HG02970 (cell line): ENCODE measurements around the gene DAB1.

Experiments used
- ATAC-seq: cut with Tn5 transposase; IDR thresholded peaks from one replicate; pipeline ENCODE4 v1.9.1; 2021; ENCODE audit warnings: mild to moderate bottlenecking, moderate library complexity, moderate number of reproducible peaks; ENCODE audit not compliant: unreplicated experiment, low FRiP score

DAB1 gene

DNA sequence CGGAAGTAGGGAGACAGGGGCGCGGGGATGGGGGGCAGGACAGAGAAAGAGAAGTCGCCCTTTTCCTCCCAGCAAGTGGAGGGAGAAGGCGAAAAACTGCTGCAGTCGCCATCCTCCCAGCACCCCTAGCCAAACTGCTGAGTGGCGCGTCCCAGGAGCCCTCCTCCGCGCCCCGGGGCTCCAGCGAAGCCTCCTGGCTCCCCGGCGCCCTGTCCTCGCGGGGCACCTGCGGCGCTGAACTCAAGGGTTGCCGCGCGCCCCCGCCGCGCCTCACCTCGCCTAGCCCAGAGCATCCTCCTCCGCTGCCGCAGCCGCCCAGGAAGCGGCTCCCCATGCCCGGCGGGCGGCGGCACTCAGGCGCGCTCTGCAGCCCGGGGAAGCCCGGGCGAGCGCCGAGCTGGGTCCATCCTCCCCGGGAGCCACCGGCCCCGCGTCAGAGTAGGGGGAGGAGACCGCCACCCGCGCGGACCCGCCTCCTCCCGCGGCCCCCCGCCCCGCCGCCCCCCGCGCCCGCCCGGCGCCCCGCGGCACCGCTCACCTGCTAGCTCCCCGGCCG lies at the start of gene DAB1:
TSS of gene DAB1 (minus strand) at position 405 of the 556 bp plus-strand sequence. CDS start 133,030 bp downstream, outside the sequence.
- ATAC-seq = no peak

DNA sequence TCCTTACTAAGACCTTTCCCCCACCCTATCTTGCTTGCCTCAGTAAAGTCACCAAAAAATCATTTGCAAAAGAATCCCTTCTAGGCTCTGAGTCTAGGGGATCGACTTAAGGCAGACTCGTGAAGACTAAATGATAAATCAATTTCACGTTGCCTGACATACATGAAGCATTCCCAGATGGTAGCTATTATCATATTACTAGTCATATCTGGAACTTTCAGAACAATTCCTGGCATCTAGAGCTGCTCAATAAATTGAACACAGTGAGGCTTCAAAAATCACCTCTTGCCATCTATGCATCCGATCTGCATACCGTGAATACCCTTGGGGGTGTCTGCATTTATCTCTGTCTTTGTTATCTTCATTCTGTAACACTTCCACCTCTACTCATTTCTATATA lies 49.6 kb upstream of the DAB1 start:
- ATAC-seq = no peak

DNA sequence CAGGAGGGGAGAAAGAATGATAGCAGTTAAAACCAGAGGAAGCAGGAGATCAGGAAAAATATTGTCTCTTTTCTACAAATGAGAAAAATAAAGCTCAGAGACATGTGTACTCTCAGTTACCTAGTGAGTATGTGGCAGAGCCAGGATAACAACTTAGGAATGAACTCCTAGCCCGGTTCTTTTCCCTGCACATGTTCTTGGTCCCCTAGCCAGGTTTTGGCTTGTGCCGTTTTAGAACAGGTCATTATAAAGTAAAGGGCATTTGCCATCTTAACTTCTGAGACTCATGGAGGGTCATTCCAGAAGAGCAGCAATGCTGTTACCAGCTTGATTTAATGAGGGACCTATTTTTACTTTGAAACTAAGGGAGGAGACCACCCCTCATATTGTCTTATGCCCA lies 48.1 kb upstream of the DAB1 start:
- no peak for ATAC-seq

DNA sequence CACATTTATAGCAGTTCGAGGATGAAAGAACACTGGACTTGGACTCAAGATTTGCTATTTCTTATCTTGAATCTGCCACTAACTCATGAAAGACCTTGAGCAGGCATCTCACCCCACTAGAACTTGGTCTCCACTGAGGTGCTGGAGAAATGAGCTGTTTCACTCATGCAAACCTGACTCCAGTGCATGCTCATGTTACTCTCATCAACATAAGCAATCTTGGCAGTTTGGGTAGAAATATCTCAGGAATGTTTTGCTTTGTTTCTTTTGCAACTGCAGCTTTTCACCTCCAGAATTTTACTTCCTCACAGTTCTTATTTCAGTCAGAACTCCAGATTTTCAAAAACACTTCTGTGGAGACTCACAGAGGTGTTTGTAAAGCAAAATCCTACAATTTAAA lies 46.2 kb upstream of the DAB1 start:
- no peak for ATAC-seq

DNA sequence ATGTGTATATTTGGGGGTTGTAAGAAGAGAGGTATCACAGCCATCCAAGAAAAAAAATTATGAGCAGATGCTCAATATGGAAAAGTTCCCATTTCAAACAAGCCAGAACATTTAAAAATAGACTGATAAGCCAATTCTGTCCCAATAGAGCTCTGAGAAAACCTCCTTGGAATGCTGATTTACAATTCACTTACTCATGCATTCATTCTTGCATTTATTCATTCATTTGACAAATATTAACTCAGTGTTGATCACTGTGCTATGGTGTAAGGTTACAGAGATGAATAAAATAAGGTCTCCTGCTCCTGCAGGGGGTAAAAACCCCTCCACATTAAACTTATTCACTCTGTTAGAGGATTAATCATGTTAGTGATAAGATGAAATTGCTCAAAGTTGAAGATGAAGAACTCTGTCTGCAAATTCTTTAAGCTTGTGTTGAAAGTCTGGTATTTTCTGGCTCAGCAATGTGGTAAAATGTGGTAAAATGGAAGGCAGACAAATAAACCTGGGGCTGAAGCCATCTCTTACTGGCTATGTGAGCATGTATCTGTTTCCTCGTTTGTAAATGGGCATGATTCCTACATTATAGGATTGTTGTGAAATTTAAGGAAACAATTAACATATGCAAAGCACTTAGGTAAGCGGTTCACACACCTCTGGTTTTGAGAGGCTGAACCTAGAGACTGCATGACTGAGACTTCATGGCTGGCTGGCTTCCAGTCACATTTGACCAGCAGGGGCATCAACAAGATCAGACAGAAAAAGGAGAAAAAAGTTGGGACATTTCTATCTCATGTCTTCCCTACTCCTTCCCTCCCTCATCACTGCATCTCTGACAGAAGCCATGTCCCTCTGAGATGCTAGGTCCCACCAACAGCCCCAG lies 45.0 kb upstream of the DAB1 start:
- no peak for ATAC-seq

DNA sequence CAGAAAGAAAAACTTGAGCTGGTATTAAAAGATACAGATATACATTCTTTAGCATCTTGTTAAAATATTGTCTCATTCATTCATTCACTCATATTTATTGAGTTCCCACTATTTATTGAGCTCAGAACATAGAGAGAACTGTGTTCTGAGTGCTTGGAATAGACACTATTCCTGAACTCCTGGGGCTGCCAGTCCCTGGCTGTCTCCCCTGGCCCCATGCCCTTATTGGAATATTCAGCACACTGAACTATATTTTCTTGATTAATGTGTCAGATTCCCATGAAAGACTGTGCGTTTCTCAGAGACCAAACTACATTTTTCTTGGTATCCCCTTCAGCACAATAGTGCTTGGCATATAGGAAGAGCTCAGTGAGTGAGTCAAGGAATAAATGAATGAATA lies 44.0 kb upstream of the DAB1 start:
- ATAC-seq = no peak

DNA sequence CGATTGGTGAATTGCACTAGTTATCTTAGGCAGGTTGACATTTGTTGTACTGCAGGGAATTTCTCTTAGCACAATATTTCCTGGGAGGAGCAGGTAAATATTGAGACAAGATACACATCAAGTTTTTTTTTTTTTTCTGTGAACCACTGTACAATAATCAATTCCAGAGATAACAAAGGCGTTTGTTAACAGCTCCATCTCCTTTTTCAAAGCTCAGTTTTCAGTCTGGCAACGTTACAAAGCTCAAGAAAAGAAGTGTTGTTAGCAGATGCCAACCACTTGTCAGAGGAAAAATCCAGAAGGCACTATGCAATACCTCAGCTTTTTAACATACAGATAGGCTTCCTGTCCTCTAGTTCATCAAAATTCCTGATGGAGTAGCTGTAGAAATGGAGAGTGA lies 40.9 kb upstream of the DAB1 start:
- ATAC-seq = no peak

DNA sequence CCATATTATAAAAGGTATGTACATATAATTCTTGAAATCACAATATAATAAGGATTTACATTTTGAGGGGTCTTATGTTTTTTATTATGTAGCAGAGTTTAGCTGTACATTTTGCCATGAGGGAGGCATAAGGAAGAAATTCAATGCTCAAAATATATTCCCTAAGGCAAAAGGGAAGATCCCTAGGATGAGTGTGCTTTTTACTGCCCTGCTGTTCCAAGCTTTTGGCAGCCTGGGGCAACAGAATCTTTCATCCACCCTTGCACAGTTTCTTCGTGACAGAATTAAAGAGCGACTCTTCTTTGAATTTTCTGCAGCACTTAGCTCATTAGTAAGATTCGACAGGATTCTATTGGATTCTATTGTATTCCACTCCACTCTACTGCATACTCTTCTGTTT lies 39.5 kb upstream of the DAB1 start:
- ATAC-seq = no peak

DNA sequence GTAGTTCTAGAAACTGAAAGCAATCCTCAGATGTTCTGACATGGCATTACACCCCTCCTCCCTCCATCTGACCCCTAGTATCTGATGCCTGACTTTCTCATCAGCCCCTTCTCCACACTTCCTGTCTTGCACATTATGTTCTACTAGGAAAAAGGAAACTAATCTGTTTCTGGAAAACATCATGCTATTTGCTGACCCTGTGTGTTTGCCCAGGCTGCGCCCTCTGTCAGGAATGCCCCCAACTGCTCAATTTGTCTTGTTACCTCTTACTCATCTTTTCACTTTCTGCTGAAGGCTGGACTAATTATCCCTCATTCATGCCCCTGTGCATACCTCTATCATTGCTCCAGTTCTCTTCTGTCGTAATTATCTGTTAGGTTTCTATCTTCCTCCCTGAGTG lies 37.5 kb upstream of the DAB1 start:
- ATAC-seq = no peak

DNA sequence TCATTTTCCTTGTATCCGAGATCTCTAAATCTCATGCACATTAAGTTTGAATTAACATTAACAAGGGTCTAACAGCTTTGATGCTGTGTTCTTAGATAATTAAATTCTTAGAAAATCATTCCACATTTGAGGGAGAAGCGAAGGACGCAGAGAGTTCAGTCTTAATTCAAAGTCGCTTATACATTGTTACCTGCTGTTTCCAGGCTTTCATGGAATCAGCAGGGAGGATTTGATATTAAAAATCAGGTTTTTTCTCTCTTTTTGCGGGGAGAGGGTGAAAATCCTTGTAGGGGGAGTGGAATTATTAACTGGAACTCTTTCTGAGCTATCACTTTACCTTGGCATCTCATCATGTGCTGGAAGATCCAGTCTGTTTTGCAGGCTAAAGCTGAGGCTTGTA lies 27.7 kb upstream of the DAB1 start:
- ATAC-seq = no peak

DNA sequence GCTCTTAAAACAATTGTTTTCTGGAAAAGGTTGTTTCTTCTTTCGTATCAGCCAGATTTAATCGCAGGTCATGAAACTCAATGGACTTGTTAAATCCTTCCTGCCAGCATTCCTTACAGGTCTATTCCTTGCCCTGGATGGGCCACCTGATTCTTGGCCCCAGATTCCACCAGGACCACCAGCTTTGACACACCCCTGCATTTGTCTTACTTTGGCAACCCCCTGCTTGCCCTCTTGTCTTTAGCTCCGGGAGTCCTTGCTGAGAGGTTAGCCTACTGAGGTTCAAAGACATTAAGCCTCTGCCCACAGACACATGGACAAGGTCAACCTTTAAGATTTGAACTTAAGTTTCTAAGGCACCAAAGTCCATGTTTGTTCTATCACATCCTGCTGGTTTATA lies 27.1 kb upstream of the DAB1 start:
- no peak for ATAC-seq

DNA sequence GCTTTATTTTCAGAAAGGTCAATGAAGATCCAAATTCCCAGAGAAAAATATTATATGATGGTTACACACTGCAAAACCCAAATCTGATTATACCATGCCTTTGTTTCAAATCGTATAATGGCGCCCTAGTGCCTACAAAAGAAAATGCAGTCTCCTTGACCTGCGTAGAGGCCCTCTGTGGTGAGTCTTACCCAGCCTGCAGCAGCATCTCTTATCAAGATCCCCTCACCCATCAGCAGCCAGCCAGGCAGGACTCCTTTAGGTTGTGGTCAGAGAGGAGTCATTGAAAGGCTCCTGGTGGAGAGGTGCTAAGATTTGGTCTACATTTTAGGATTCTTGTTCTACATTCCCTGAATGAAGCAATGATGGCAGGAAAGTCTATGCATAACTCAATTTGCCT lies 23.7 kb upstream of the DAB1 start:
- ATAC-seq = no peak

DNA sequence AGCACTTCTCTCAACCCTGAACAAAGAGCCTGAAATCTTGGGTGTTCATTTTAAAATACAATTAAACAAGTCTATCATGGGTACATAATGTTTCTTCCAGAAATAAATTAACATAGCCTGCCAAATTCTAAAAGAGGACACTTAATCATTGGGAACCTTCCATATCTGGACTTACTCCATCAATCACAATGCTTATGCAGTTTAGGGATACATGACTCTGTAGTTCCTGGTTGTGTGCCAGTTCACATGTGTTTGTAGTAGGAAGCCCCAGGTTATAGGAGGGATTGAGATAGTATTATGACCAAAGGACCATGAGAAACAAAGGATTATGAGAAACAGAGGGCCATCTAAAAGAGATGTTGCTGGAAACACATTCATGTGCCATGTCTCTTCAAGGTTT lies 19.1 kb upstream of the DAB1 start:
- no peak for ATAC-seq

DNA sequence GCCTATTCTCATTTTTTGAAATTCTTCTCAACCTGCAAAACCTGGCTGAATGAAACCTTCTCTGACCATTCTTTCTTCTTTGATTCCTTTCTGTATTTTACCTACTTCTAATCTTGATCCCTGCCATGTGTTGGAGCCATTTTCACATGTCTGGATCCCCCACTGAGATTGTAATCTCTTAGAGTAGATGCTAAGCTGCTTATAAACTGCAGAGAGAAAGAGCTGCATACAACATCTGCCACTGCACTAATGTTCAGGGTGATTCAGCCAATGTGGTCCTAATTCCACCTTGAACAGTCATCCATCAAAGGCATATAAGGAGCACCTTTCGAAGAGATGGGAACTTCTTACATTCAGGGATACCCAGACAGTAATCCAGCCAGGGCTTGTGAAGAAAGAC lies 16.2 kb upstream of the DAB1 start:
- ATAC-seq = no peak

DNA sequence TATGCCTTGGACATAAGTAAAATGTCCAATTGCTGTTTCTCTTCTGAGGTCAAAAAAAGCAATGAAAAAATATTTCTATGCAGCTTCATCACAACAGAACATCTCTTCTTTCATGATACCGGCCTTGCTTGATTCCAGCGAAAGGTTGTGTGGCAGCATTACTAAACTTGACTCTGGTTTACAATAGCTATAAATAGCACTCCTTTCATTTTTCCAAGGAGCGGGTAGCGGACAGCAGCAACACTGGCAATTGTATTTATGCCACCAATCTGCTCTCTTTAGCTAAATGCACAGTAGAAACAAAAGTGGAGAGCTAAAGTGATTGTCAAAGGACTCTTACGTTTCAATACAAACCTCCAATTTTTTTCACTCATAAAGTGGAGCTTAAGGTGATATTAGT lies 7.5 kb upstream of the DAB1 start:
- no peak for ATAC-seq

DNA sequence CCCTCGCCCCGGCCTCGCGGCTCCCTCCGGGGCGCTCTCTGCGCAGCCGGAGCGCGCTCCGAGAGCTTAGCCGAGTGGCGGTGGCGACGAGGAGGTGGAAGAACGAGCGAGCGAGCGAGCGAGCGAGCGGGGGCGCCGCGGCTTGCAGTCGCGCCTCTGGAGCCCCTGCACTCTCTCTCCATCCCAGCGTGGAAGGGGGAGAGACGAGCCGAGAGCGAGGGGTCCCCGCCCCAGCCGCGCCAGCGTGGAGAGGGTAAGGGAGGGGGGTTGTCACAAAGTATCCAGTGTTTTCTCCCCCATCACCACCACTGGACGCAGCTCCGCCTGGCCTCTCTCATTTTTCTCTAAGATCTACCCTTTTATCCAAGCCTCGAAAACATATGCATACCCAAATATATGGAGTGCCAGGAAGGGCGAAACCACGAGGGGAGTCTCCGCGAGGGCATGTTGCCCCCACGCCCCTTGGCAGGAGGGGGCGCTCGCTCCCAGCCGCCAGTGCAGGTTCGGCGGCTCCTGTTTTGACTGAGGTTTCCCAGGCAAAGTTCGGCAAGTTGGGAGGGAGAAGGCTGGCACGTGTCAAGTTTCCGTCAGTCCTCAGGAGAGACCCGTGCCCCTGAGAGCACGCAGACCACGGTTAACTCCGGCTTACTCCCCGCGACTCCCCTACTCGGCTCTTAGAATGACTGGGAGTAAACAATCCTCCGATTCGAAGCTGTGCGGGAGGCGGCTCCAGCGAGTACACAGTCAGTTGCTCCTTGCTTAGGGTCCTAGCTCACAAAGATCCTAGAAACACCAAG lies 569 bp upstream of the DAB1 start:
- ATAC-seq = no peak

DNA sequence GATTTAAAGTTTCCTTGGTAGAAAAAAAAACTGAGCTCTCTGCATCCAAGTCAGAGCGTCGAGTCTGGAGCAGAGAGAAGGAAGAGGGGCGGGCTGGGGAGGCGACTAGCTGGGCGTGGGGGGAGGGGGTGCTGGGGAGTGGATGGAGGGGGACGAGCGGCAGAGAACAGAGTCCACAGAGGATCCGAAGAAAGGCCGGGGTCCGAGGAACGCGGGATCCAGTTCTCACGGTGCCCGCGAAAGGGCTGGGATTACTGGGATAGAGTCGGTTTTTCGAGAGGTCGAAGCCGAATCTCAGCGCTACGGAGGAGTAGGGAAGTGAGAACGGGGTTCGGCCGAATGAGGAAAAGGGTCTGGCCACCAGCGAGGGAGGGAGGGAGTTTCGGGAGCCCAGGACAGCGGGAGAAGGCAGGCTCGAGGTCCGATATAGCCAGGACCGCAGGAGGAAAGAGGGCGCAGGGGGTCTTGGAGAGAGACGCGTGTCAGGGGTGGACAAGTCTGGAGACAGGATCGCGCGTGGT lies 665 bp downstream of the DAB1 start:
- no peak for ATAC-seq

DNA sequence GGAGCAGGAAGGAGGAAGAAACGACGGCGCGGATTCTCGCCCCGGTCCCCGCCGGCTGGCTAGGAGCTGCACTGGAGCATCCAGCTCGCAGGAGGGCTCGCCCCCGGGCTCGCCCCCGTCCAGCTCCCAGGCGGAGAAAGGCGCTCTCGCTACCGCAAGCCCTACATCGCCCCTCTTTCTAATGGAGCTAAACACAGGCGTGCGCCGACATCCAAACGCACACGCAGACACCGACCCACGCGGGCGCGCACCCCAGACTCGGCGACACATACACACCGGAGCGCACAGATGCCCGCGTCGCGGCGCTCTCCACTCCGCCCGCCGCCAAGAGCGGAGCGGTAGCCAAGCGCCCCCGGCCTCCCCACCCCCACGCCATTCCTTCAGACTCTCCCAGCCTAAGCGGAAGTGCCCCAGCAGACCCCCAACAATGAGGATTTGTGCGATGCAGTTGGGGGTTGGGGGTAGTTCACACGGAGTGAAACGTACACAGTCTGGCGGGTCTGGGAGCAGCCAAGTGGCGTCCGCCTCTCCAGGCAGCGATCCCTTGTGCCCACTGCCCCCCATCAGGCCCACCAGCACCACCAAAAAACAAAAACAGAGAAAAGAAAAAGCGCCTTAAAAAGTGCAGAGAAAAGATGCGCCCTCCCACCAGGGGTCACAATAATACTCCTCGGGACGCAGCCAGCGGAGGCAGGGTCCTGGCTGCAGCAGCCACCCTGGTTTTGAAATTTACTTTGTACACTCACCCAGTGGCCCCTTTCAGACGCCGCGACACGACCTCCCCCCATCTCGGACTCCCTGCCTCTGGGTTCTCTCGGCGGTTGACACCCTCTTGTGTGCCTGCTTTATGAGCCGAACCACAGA lies 1.4 kb downstream of the DAB1 start:
- no peak for ATAC-seq

DNA sequence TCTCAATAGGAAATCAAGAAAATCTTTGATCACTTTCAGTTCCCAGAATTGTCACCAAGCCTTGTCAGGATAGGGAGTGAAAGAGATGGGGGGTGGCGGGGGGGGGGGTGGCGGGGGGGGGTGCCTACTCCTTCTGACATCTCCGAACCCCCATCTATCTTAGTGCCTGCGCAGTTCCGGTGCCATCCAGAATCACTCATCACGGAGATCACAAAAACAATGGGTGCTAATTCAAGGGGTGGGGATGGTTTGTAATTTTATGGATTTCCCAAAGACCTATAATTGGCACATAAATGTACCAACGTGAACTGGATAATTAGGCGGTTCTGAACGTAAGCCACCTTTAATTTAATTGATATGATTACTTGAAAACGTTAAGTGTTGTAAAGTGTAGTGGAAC lies 2.1 kb downstream of the DAB1 start:
- ATAC-seq = no peak
